ENCODE data around the gene KMT5C. TPM values are rescaled to one million over a fixed set of nuclear protein-coding genes. Genes with fewer than 3 reads are reported as not detected.
A peak's percentile ranks its signal among the peaks of the same experiment; 100 is the strongest.

Gene KMT5C
- total and polyA plus RNA-seq, 2 donors = 9.3 to 10.2 TPM

DNA sequence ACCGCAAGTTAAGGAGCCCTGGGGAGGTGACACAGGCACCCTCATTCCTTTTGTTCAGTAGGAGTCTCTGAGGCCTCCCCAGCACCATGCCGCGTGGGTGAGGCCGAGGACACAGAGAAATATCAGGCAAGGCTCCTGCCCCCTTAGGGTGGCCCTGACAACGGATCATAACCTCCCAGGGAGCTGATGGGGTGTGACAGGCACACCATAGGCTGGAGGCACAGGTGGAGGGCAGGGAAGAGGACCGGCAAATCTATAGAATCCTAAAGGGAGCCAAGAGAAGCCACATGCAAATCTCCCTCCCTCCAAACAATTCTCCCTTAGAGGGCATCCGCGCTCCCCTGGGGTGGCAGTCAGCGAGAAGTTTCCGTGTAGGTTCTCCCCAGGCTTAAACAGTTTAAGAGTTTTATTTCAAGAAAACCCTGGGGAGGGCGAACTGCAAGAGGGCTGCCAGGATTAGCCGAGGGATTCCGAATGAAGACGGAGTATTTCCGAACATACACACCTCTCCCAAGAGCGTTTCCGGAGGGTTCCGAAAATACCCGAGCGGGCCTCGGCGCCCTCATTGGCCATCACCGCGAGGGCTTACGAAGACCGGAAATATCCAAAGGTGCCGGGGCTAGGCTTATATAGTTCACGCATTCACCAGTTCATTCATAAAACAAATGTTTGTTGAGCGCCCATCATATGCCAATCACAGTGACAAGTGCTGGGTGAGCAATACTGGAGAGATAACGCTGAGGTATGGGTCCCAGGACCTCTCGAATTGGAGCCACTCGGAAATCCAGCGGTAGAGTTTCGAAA lies 45.4 kb downstream of the KMT5C start:
- DNase-seq (ENCODE audit: extremely low spot score) = peak; percentile 97
- 5% methylated on average over 34 of the region's 34 CpGs for WGBS
- H3K4me1 ChIP-seq (ENCODE audit: insufficient read depth) = peaks cover 3% of the 10 kb centered on the region
- H3K4me3 ChIP-seq (ENCODE audit: low read depth, low read length) = peak overlapping the region; percentile 33
- H3K27ac ChIP-seq (ENCODE audit: low read depth) = peak overlapping the region; percentile 90
- no peaks in the 10 kb centered on the region for H3K36me3 ChIP-seq (ENCODE audit: insufficient read depth)

DNA sequence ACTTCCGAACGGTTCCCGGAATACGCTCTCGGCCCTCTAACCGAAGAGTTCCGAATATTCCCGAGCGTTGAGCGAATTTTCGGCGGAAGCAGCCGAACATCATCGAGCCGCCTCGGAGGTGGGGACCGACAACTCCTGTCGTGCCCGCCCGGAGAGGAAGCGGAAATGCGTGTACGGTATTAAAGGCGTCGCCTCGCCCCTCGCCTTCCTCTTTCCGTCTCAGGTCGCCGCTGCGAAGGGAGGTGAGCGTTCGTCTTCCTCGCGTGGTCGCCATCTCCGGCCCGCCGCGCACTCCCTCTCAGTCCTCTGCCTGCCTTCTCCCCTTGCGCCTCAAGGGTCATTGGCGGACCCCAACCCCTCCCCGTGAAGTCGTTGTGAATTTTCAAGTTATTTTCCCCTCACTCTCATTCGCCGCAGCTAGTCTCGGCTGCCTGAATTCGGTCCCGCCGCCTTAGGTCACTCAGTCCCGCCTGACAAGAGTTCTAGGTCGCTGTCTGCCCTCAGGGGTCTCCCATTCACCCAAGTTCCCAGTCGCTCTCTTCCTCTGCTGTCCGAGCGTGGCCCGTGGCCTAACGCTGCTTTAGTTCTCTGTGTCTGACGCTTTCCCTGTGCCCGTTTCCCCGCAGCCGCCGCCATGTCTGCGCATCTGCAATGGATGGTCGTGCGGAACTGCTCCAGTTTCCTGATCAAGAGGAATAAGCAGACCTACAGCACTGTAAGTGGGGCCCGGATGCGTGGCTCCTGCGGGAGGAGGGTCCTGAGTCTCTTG lies 46.2 kb downstream of the KMT5C start, which contains the start of gene RPL28:
RPL28 (plus strand) TSS at position 209 of the 769 bp plus-strand sequence; CDS start at position 635, 426 bp downstream.
- WGBS = under 1% methylated on average over 68 of the region's 68 CpGs
- Histone ChIP-seq H3K27ac (ENCODE audit: low read depth) (peak within 1 kb of the TSS; percentile 90), H3K36me3 (ENCODE audit: insufficient read depth) (no peaks in the 10 kb centered on the region), H3K4me1 (ENCODE audit: insufficient read depth) (peaks cover 3% of the 10 kb centered on the region), H3K4me3 (ENCODE audit: low read depth, low read length) (peak within 1 kb of the TSS; percentile 71)
- peak; percentile 99 for DNase-seq (ENCODE audit: extremely low spot score)

DNA sequence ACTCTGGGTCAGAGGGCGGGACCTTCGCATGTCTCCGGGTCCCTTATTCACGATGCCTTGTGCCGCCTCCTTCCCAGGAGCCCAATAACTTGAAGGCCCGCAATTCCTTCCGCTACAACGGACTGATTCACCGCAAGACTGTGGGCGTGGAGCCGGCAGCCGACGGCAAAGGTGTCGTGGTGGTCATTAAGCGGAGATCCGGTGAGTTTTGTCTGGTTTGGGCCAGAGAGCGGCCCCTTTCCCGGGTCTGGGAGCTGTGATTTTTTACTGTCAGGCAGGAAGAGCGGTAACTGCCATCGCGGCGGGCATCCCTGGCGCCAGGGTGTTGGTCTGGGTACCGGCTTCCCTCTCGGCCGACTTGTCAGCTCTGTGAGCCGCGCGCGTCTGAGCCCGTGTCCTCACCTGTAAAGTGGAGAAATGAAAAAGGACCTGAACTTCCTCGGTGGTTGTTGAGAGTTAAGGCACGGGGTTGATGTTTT lies 46.9 kb downstream of the KMT5C start:
- Histone ChIP-seq H3K4me1 (ENCODE audit: insufficient read depth) (peaks cover 3% of the 10 kb centered on the region), H3K27ac (ENCODE audit: low read depth) (peak overlapping the region; percentile 72), H3K36me3 (ENCODE audit: insufficient read depth) (no peaks in the 10 kb centered on the region), H3K4me3 (ENCODE audit: low read depth, low read length) (peak overlapping the region; percentile 71)
- no peak for DNase-seq (ENCODE audit: extremely low spot score)
- WGBS = 3% methylated on average over 33 of the region's 33 CpGs

DNA sequence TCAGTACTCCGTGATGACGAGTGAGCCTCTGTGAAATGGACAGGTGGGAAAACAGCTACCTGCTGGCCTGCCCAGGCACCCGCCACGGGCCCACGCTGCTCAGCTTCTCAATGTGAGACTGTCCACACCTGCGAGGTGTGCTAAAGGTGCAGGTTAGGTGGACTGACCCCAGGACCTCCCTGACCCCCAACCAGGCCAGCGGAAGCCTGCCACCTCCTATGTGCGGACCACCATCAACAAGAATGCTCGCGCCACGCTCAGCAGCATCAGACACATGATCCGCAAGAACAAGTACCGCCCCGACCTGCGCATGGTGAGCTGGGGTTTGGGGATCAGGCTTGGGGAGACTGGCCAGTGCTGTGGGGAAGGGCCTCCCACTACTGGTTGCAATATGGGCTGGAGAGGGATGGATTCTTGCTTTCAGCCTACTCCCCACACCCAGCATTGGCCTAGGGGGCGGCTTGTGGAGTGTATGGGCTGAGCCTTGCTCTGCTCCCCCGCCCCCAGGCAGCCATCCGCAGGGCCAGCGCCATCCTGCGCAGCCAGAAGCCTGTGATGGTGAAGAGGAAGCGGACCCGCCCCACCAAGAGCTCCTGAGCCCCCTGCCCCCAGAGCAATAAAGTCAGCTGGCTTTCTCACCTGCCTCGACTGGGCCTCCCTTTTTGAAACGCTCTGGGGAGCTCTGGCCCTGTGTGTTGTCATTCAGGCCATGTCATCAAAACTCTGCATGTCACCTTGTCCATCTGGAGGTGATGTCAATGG lies 48.2 kb downstream of the KMT5C start:
- H3K36me3 ChIP-seq (ENCODE audit: insufficient read depth) = no peaks in the 10 kb centered on the region
- WGBS = 82% methylated on average over 24 of the region's 24 CpGs
- H3K27ac ChIP-seq (ENCODE audit: low read depth) = no peak overlapping the region
- H3K4me3 ChIP-seq (ENCODE audit: low read depth, low read length) = no peak overlapping the region
- DNase-seq (ENCODE audit: extremely low spot score) = no peak
- peaks cover 3% of the 10 kb centered on the region for H3K4me1 ChIP-seq (ENCODE audit: insufficient read depth)

DNA sequence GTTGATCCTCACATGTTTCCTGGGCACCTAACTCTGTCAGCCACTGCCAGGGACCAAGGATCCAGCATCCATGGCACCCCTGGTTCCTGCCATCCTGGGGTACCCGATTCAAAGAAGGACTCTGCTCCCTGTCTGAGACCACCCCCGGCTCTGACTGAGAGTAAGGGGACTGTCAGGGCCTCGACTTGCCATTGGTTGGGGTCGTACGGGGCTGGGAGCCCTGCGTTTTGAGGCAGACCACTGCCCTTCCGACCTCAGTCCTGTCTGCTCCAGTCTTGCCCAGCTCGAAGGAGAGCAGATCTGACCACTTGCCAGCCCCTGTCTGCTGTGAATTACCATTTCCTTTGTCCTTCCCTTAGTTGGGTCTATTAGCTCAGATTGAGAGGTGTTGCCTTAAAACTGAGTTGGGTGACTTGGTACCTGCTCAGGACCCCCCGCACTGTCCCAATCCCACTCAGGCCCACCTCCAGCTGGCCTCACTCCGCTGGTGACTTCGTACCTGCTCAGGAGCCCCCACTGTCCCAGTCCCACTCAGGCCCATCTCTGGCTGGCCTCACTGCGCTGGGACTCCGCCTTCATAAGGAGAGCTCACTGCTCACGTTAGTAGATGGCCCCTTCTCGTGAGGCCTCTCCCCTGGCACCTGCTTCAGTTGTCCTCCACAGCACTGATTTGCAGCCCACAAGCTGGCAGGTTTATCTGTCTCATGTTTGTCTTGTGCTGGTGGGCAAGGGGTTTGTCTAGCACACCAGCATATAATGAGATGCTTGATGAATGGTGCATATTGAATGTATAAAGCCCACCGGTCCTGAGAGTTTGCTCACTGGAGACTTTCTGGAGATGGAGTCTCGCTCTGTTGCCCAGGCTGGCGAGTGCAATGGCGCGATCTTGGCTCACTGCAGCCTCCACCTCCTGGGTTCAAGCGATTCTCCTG lies 50.0 kb downstream of the KMT5C start:
- 81% methylated on average over 21 of the region's 21 CpGs for WGBS
- no peak overlapping the region for H3K4me3 ChIP-seq (ENCODE audit: low read depth, low read length)
- peaks cover 3% of the 10 kb centered on the region for H3K4me1 ChIP-seq (ENCODE audit: insufficient read depth)
- H3K36me3 ChIP-seq (ENCODE audit: insufficient read depth) = no peaks in the 10 kb centered on the region
- no peak for DNase-seq (ENCODE audit: extremely low spot score)
- H3K27ac ChIP-seq (ENCODE audit: low read depth) = no peak overlapping the region

DNA sequence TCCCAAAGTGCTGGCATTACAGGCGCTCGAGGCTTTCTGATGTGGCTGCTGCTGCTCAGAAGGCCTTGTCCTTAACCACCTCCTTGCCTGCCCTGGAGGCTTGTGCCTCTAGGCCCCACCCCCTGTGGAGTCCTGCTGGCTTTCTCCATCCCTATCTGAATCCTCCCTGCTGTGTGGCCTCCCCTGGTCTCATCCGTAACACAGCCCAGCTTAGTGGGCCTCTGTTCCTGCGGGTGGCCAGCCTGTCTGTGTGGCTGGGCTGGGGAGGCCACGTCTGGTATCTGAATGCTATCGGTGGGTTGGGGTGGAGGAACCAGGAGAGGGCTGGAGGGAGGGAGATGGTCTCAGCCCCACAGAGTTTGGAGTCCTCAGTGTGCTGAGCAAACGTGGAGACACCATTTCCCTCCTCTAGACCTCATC lies 50.8 kb downstream of the KMT5C start:
- no peak overlapping the region for H3K27ac ChIP-seq (ENCODE audit: low read depth)

DNA sequence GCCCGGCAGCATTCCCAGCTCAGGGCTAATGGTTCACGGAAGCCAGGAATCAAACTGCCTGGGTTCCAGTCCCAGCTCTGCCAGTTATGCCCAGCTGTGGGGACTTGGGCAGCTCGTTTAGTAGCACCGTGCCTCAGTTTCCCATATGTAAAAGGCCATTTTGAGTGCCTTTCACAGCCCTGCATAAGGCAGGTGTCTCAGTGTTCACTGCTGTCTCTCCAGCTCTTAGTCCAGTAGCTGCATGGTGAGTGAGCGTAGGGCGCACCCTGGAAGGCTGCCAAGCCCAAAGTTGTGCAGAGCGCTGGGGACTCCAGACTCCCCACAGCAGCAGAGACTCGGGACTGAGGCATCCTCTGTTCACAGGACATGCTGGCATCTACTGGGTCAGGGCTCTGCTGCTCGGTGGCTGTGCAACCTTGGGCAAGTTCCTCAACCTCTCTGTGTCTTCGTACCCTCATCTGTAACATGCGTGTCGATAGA lies 51.6 kb downstream of the KMT5C start:
- WGBS = 74% methylated on average over 12 of the region's 12 CpGs
- DNase-seq (ENCODE audit: extremely low spot score) = no peak
- Histone ChIP-seq H3K4me1 (ENCODE audit: insufficient read depth) (peaks cover 3% of the 10 kb centered on the region), H3K4me3 (ENCODE audit: low read depth, low read length) (no peak overlapping the region), H3K27ac (ENCODE audit: low read depth) (no peak overlapping the region), H3K36me3 (ENCODE audit: insufficient read depth) (no peaks in the 10 kb centered on the region)

More for the DNA sequence above, 50.8 kb downstream of the KMT5C start:
- H3K4me3 ChIP-seq (ENCODE audit: low read depth, low read length) = no peak overlapping the region
- H3K4me1 ChIP-seq (ENCODE audit: insufficient read depth) = peaks cover 3% of the 10 kb centered on the region
- no peaks in the 10 kb centered on the region for H3K36me3 ChIP-seq (ENCODE audit: insufficient read depth)
- no peak for DNase-seq (ENCODE audit: extremely low spot score)
- 67% methylated on average over 7 of the region's 7 CpGs for WGBS

DNA sequence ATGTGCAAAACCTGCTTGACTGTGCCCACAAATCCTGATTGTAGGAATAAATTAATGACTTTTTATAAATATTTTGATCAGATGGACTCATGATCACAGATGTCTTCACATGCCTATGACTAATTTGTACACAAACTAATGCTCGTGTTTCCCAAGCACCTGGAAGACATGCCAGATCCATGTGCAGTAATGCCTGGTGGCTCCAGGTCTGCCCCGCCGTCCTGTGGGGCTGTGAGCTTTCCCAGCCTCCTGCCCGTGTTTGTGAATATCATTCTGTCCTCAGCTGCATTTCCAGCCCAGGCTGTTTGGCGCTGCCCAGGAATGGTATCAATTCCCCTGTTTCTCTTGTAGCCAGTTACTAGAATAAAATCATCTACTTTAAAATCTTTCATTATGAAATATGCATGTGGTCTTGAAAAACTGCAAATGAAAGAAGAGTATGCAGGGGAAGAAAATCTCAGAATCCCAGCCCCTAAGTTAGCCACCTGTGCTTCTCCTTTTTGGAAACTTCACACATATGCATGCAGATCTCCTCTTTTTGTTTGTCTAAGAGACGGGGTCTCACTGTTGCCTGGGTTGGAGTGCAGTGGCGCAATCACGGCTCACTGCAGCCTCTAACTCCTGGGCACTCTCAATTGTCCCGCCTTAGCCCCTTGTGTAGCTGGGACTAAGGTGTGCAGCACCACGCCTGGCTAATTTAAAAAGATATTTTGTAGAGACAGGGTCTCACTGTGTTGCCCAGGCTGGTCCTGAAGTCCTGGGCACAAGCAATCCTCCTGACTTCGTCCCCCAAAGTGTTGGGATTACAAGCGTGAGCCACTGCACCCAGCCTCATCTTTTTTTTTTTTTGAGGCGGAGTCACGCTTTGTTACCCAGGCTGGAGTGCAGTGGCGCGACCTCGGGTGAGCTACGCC lies 52.3 kb downstream of the KMT5C start:
- WGBS = 75% methylated on average over 18 of the region's 18 CpGs
- H3K36me3 ChIP-seq (ENCODE audit: insufficient read depth) = no peaks in the 10 kb centered on the region
- no peak for DNase-seq (ENCODE audit: extremely low spot score)
- no peak overlapping the region for H3K27ac ChIP-seq (ENCODE audit: low read depth)
- peaks cover 3% of the 10 kb centered on the region for H3K4me1 ChIP-seq (ENCODE audit: insufficient read depth)
- no peak overlapping the region for H3K4me3 ChIP-seq (ENCODE audit: low read depth, low read length)

DNA sequence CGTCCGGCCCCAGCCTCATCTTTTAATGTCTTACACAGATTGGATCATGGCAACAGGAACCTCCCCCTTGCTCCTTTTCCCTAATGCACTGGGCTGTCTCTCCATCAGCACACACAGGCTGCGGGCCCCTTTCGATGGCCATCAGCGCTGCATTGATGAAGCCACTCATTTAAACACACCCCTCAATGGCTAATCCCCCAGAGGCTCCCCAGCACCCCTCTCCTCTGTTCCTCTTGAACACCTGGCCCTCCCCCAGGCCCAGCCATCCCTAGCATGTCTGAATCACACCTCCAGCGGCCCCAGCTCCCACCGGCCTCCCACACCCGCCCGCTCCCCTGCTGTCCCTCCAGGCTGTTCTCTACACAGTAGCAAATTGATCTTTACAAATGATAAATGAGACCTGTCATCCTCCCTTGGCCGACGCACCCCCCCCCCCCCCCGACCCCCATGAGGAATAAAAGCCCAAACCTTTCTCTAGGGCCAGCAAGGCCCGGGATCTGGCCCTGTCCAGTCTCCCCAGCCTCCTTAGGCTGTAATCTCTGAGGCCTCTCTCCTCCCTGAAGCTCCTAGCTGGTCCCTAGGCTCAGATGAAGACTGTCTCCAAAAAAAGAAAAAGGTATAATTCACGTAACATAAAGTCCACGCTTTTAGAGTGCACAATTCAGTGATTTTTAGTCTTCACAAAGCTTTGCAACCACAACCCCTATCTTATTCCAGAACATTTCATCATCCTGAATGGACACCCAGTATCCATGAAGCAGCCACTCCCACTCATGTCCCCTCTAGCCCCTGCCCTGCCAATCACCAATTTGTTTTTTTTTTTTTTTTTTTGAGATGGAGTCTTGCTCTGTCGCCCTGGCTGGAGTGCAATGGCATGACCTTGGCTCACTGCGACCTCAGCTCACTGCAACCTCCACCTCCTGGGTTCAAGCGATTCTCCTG lies 53.4 kb downstream of the KMT5C start:
- 64% methylated on average over 18 of the region's 18 CpGs for WGBS
- Histone ChIP-seq H3K36me3 (ENCODE audit: insufficient read depth) (no peaks in the 10 kb centered on the region), H3K27ac (ENCODE audit: low read depth) (peak overlapping the region; percentile 35), H3K4me1 (ENCODE audit: insufficient read depth) (peaks cover 3% of the 10 kb centered on the region), H3K4me3 (ENCODE audit: low read depth, low read length) (no peak overlapping the region)
- DNase-seq (ENCODE audit: extremely low spot score) = no peak
